ENCODE data around the gene NCR3LG1. TPM values are rescaled to one million over a fixed set of nuclear protein-coding genes. Genes with fewer than 3 reads are reported as not detected.
A peak's percentile ranks its signal among the peaks of the same experiment; 100 is the strongest.

Gene NCR3LG1
- total RNA-seq, 1 donor from 2014 or later: 0.80 TPM

GRCh38 chr11:17385926-17386325 lies 34.3 kb downstream of the NCR3LG1 start:
- TF ChIP-seq CTCF (IDR thresholded peaks at IDR 0.05; ENCODE audit: borderline replicate concordance): no peak
- intact Hi-C loops (cut with micrococcal nuclease): no loop called here
- H3K27me3 ChIP-seq (ENCODE audit: low read depth): peaks cover 31% of the 10 kb centered on the region
- H3K27ac ChIP-seq (replicated peaks): peak overlapping the region; percentile 90
- peak overlapping the region; percentile 62 for H3K4me3 ChIP-seq
- H3K36me3 ChIP-seq: no peaks in the 10 kb centered on the region
- H3K9me3 ChIP-seq (replicated peaks): no peaks in the 10 kb centered on the region
- no peak for DNase-seq
- H3K4me1 ChIP-seq: peaks cover 58% of the 10 kb centered on the region

- H3K36me3 ChIP-seq: no peaks in the 10 kb centered on the region
- peak overlapping the region; percentile 90 for H3K27ac ChIP-seq (replicated peaks)
- peak overlapping the region; percentile 62 for H3K4me3 ChIP-seq
- peak; percentile 65 for DNase-seq
- H3K9me3 ChIP-seq (replicated peaks): no peaks in the 10 kb centered on the region
- TF ChIP-seq CTCF (IDR thresholded peaks at IDR 0.05; ENCODE audit: borderline replicate concordance): peak; percentile 76
- H3K27me3 ChIP-seq (ENCODE audit: low read depth): peaks cover 31% of the 10 kb centered on the region
- H3K4me1 ChIP-seq: peaks cover 58% of the 10 kb centered on the region
- intact Hi-C loops (cut with micrococcal nuclease): no loop called here
These were observed 34.9 kb downstream of the NCR3LG1 start for GRCh38 chr11:17386331-17387084.

GRCh38 chr11:17387254-17387653 lies 35.7 kb downstream of the NCR3LG1 start:
- H3K27ac ChIP-seq (replicated peaks): peak overlapping the region; percentile 90
- no peak for DNase-seq
- no peak for TF ChIP-seq CTCF (IDR thresholded peaks at IDR 0.05; ENCODE audit: borderline replicate concordance)

GRCh38 chr11:17387811-17388210 lies 36.2 kb downstream of the NCR3LG1 start:
- no peaks in the 10 kb centered on the region for H3K9me3 ChIP-seq (replicated peaks)
- H3K27ac ChIP-seq (replicated peaks): no peak overlapping the region
- no peaks in the 10 kb centered on the region for H3K36me3 ChIP-seq
- no peak overlapping the region for H3K4me3 ChIP-seq
- intact Hi-C loops (cut with micrococcal nuclease): no loop called here
- DNase-seq: no peak
- peaks cover 31% of the 10 kb centered on the region for H3K27me3 ChIP-seq (ENCODE audit: low read depth)
- peaks cover 48% of the 10 kb centered on the region for H3K4me1 ChIP-seq
- no peak for TF ChIP-seq CTCF (IDR thresholded peaks at IDR 0.05; ENCODE audit: borderline replicate concordance)

More at GRCh38 chr11:17387254-17387653, 35.7 kb downstream of the NCR3LG1 start:
- H3K36me3 ChIP-seq: no peaks in the 10 kb centered on the region
- peaks cover 52% of the 10 kb centered on the region for H3K4me1 ChIP-seq
- H3K9me3 ChIP-seq (replicated peaks): no peaks in the 10 kb centered on the region
- H3K4me3 ChIP-seq: no peak overlapping the region
- intact Hi-C loops (cut with micrococcal nuclease): no loop called here
- H3K27me3 ChIP-seq (ENCODE audit: low read depth): peaks cover 31% of the 10 kb centered on the region

- intact Hi-C loops (cut with micrococcal nuclease): no loop called here
- H3K27me3 ChIP-seq (ENCODE audit: low read depth): peaks cover 31% of the 10 kb centered on the region
- no peak for TF ChIP-seq CTCF (IDR thresholded peaks at IDR 0.05; ENCODE audit: borderline replicate concordance)
- H3K4me3 ChIP-seq: peak within 1 kb of the TSS; percentile 66
- peak within 1 kb of the TSS; percentile 78 for H3K27ac ChIP-seq (replicated peaks)
- no peak for DNase-seq
- H3K9me3 ChIP-seq (replicated peaks): no peaks in the 10 kb centered on the region
- no peaks in the 10 kb centered on the region for H3K36me3 ChIP-seq
- peaks cover 44% of the 10 kb centered on the region for H3K4me1 ChIP-seq
These were observed 37.1 kb downstream of the NCR3LG1 start, which contains the start of gene KCNJ11 for GRCh38 chr11:17388609-17389210. Gene KCNJ11, minus strand, starts transcription at chr11:17388659. Its CDS starts 568 bp downstream, at chr11:17388091.
